ENCODE data around the gene STK25.

- TF ChIP-seq PATZ1 (CRISPR knock-in tag; IDR thresholded peaks at IDR 0.05; ENCODE audit: borderline replicate concordance), result no peak
- no peak for TF ChIP-seq ZFP30 (CRISPR knock-in tag; IDR thresholded peaks at IDR 0.05)
- TF ChIP-seq ZFP3 (CRISPR knock-in tag; IDR thresholded peaks at IDR 0.05), result no peak
- TF ChIP-seq ZNF565 (CRISPR knock-in tag; conservative IDR thresholded peaks at IDR 0.05; ENCODE audit: low read depth), result no peak
- TF ChIP-seq CREB5 (CRISPR knock-in tag; IDR thresholded peaks at IDR 0.05; ENCODE audit: low read depth), result no peak
- no peak for TF ChIP-seq ESRRG (CRISPR knock-in tag; IDR thresholded peaks at IDR 0.05)
- no peak for TF ChIP-seq SNAI2 (CRISPR knock-in tag; IDR thresholded peaks at IDR 0.05)
These were observed 749 bp downstream of the STK25 start for GRCh38 chr2:241507430-241508239.
